Liver (tissue), 2 donors: ENCODE measurements around the gene BARHL1.

Experiments
- SP1 ChIP-seq: IDR thresholded peaks from 2 replicates; pipeline ENCODE4 v1.6.1; 2018; ENCODE audit warnings: antibody characterized with exemption, mild to moderate bottlenecking
- TF ChIP-seq, protein P1 (sequence below): IDR thresholded peaks from 2 replicates; pipeline ENCODE4 v1.6.1; 2016; ENCODE audit warnings: antibody characterized with exemption
- donor health status: healthy.

DNA sequence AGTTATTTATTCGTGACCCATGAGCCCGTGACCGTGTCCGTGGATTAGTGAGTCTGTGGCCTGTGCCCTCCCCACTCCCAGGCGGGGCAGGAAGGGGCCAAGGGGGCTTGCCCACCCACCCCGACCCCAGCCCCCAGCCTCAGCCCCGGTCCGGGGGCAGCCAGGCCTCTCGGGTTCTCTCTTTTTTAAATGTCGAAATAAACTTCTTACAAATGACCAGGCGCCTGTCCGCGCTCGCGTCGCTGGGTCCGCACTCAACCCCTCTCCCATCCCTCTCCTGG lies 7.6 kb downstream of the BARHL1 start:
- TF ChIP-seq, protein P1, sequence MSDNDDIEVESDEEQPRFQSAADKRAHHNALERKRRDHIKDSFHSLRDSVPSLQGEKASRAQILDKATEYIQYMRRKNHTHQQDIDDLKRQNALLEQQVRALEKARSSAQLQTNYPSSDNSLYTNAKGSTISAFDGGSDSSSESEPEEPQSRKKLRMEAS, result no peak
- no peak for TF ChIP-seq SP1
